Fibroblast of mammary gland (primary cell): Measurements from ENCODE around the gene RIT2.

Experiments
- DNase-seq: peaks from one replicate; pipeline ENCODE4 v3.0.0-alpha.2; 2010; ENCODE audit warnings: low read depth
- H3K4me3 ChIP-seq: 2 replicates; pipeline ENCODE4 v1.5.1; 2011; ENCODE audit warnings: low read depth, mild to moderate bottlenecking, low read length, moderate library complexity; ENCODE audit not compliant: control insufficient read depth
- TF ChIP-seq, protein P1 (sequence below): conservative IDR thresholded peaks from 2 replicates; pipeline ENCODE4 v1.5.1; 2011; ENCODE audit warnings: low read depth, low read length, inconsistent platforms; ENCODE audit not compliant: control insufficient read depth, insufficient read depth

RIT2 gene

DNA sequence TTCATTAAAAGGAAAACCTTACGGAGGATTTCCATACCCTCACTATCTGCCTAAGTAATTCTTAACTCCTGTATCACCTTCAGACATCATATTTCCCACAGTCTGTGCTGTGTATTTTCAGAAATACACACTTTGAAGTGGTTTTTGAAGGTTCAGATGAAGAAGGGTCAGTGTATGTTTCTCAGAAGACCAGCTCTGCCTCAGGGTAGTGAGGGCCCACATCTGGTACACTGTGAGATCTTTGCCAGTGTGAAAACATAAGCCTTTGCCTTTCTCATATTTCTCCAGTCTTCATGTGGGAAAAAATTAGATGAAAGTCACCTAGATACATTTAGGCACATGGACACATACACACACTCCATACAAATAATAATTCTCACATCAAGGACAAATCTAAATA, 408.4 kb downstream of the RIT2 start:
- no peak overlapping the region for H3K4me3 ChIP-seq
- TF ChIP-seq, protein P1, sequence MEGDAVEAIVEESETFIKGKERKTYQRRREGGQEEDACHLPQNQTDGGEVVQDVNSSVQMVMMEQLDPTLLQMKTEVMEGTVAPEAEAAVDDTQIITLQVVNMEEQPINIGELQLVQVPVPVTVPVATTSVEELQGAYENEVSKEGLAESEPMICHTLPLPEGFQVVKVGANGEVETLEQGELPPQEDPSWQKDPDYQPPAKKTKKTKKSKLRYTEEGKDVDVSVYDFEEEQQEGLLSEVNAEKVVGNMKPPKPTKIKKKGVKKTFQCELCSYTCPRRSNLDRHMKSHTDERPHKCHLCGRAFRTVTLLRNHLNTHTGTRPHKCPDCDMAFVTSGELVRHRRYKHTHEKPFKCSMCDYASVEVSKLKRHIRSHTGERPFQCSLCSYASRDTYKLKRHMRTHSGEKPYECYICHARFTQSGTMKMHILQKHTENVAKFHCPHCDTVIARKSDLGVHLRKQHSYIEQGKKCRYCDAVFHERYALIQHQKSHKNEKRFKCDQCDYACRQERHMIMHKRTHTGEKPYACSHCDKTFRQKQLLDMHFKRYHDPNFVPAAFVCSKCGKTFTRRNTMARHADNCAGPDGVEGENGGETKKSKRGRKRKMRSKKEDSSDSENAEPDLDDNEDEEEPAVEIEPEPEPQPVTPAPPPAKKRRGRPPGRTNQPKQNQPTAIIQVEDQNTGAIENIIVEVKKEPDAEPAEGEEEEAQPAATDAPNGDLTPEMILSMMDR, result no peak
- no peak for DNase-seq

DNA sequence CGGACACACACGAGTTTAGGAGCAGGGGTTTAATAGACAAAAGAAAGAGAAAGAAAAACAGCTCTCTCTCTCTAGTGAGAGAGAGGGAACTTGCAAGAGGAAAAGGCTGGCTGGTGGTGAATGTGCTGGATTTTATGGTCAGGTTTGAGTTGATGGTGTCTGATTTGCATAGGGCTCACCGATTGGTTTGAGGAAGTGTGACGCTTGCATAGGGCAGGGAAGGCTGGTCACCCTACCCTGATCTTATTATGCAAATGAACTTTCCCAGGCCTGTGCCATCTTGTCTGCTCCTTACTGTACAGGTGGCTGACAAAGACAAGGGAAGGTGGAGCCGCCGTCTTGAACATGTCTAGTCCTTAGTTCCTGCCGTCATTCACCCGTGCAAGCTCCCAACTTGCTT, 408.9 kb downstream of the RIT2 start:
- no peak for DNase-seq
- no peak overlapping the region for H3K4me3 ChIP-seq
- TF ChIP-seq, protein P1, result no peak

DNA sequence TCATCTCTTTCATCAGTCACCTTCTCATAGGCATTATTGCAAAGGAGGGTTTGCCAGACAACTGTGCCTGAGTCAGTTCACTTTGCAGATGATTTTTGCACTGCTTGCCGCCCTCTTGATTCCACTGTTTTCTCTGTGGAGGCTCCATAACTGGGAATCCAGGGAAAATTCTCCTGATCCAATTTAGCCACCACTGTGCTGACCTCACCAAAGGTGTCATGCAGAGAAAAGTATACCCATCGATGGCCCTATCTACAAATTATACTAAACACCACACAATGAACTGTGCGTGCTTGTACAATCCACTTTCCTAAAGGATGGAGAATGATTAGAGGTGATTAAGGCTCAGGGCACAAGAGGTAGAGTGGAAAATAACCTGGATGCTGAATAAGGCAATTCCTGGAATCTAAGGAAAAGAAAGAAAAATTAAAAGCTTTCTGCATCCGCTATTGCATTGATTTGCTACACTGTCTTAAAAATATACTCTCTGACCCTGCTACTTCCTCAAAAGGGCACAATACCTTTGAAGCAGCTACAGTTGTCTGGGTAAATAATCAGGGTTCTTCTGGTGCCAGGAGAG, 409.4 kb downstream of the RIT2 start:
- TF ChIP-seq, protein P1, result no peak
- no peak for DNase-seq
- H3K4me3 ChIP-seq, result no peak overlapping the region
